ENCODE results near the gene ANKRD39. TPM values are rescaled to one million over a fixed set of nuclear protein-coding genes. Genes with fewer than 3 reads are reported as not detected.

The ANKRD39 gene
- total RNA-seq, 4 donors from 2014 or later = 13.3 to 20.4 (median 17.1) TPM

DNA sequence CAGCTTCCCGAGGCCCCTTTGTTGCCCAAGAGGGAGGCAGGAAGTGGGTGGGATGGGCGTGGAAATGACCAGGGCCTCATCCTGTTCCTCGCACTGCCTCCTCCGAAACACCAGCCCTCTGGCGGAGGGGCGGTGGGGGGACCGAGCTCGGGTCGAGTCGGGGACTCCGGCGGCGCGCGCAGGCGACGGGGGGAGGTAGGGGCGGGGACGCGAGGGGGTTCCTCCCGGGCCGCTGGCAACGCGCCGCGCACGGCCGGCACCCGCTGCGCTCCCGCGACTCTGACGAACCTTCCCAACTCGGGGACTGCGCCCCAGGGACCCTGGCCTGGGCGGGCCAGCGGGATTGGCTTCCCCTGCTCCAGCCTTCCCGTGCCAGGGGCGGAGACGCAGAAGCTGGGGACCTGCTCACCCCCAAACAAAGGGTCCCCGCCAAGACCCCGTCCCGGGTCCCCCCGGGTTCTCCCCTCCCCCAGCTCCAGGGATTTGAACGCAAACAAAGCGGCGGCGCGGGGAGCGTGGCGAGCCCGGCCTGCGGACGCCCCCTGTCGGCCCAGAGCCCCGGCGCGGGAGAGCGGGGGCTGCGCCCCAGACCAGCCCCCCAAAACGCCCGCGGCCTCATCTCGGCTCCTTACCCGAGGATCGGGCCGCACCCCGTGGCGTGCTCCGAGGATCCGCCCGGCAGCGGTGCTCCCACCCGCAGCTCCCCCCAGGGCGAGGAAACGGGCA is 10.9 kb upstream of the ANKRD39 start:
- ATAC-seq = peak; percentile 81
- TF ChIP-seq, protein P1, sequence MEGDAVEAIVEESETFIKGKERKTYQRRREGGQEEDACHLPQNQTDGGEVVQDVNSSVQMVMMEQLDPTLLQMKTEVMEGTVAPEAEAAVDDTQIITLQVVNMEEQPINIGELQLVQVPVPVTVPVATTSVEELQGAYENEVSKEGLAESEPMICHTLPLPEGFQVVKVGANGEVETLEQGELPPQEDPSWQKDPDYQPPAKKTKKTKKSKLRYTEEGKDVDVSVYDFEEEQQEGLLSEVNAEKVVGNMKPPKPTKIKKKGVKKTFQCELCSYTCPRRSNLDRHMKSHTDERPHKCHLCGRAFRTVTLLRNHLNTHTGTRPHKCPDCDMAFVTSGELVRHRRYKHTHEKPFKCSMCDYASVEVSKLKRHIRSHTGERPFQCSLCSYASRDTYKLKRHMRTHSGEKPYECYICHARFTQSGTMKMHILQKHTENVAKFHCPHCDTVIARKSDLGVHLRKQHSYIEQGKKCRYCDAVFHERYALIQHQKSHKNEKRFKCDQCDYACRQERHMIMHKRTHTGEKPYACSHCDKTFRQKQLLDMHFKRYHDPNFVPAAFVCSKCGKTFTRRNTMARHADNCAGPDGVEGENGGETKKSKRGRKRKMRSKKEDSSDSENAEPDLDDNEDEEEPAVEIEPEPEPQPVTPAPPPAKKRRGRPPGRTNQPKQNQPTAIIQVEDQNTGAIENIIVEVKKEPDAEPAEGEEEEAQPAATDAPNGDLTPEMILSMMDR (IDR thresholded peaks at IDR 0.05) = peak in 3 of 4 experiments; percentile 61 to 79 (median 73)
- TF ChIP-seq EP300 (IDR thresholded peaks at IDR 0.05) (no peak), POLR2A (IDR thresholded peaks at IDR 0.05) (peak; percentile 43 to 45), POLR2AphosphoS5 (IDR thresholded peaks at IDR 0.05) (peak; percentile 87)
- Histone ChIP-seq H3K36me3 (peaks cover 0 to 40% of the 10 kb centered on the region in 2 donors), H3K9me3 (no peaks in the 10 kb centered on the region), H3K4me3 (peak overlapping the region; percentile 74 to 99), H3K27ac (peak overlapping the region; percentile 96 to 100 (median 100)), H3K27me3 (no peaks in the 10 kb centered on the region), H3K4me1 (peaks cover 0 to 73% (median 30%) of the 10 kb centered on the region in 3 donors)
- WGBS, 2 donors (ENCODE audit: low coverage in 1 of 2) = no CpG with 5 or more reads among the region's 76 CpGs

DNA sequence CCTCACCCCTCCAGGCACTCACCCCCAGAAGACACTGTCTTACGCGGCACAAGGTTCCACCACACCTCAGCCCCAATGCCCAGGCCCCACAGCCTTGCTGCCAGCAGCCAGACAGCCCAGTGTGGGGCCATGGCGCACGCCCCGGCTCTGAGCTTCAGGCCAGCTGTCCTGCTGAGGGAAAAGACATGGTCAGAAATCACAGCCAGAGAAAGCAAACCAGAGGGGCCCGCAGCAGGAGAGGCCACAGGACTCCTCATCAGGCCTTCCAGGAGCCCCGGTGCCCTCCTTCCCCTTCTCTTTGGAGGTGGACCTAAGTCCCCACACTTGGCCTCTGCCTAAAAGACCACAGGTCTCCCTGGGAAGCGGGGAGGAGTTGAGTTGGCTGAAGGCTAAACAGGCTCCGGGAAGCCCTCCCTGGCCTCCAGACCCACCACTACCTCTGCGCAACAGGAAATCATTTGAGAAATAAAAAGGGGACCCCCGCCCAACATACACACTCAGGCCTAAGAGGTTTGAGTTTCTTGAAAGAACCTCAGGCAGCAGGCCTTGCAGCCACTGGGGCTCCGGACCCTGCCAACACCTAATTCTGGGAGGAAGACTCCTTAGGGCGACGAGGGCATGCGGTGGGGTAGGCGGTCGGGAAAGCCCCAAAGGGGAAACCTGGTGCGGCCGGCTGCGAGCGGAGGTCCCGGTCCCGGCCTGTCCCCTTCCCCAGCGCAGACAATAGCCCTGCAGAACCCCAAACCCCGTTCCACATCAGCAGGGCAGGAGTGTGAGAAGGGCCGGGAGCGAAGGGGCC is 10.1 kb upstream of the ANKRD39 start:
- H3K27me3 ChIP-seq = no peaks in the 10 kb centered on the region
- peaks cover 0 to 48% of the 10 kb centered on the region in 2 donors for H3K36me3 ChIP-seq
- TF ChIP-seq, protein P1 (IDR thresholded peaks at IDR 0.05) = no peak
- TF ChIP-seq EP300 (IDR thresholded peaks at IDR 0.05) (no peak), POLR2A (IDR thresholded peaks at IDR 0.05) (no peak), POLR2AphosphoS5 (IDR thresholded peaks at IDR 0.05) (no peak)
- no peaks in the 10 kb centered on the region for H3K9me3 ChIP-seq
- no peak for ATAC-seq
- WGBS, 2 donors (ENCODE audit: low coverage in 1 of 2) = 0 to 40% methylated on average over 1 of the region's 27 CpGs
- H3K4me1 ChIP-seq = peaks cover 0 to 73% (median 25%) of the 10 kb centered on the region in 3 donors
- peak overlapping the region; percentile 74 to 99 for H3K4me3 ChIP-seq
- peak overlapping the region; percentile 96 to 100 (median 100) for H3K27ac ChIP-seq

DNA sequence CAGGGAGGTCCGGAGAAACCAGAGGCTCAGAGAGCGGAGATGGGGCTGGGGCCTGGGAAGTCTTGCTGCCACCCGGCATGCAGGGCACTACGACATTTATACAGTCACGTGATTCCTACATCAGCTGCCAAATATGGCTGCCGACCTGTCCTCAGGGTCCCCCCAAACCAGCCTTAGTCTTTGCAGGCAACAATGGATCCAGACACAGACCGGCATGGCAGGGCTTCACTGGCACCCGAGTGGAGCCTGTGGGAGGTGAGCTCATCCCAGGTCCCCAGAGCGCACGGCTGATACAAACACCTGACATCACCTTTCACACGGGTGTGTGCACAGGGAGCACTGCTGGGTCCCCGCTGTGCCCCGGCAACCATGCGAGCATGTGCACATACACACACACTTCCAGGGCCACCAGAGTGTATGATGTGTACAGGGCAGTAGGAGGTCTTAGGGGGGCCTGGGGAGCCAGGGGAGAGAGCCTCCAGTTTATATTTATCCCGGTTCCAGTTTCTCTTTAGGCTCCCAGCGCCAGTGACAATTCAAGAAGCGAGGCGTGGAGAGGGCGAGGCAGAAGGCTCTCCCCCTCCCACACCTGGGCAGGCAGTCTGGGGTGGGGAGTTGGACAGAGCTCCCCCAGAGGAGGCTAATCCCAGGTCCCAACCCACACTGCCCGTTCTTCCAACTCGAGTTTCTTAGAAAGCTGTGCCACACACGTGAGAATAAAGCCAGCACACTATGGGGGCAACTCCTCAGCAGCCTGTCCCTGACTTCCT is 9.4 kb upstream of the ANKRD39 start:
- H3K4me1 ChIP-seq = peaks cover 0 to 74% (median 24%) of the 10 kb centered on the region in 3 donors
- TF ChIP-seq EP300 (IDR thresholded peaks at IDR 0.05) = no peak
- TF ChIP-seq, protein P1 (IDR thresholded peaks at IDR 0.05) = no peak
- TF ChIP-seq POLR2AphosphoS5 (IDR thresholded peaks at IDR 0.05) = no peak
- no peak for TF ChIP-seq POLR2A (IDR thresholded peaks at IDR 0.05)

DNA sequence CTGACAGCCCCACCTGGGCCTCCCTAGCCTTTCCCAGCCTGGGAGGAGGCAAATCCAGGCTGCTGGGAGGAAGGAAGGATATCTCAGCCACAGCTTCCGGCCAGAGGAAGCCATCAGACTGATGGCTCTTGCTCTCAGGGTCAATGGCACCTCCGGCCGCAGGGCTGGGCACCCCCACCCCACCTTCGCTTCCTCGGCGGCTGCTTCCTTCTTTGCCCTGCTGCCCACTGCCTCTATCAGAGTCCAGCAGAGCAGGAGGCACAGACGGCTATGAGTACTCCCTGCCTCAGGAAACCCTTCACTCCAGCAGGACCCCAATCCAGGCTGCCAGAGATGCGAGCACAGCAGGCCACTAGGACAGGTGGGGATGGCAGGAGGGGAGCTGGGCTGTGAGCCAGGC is 8.8 kb upstream of the ANKRD39 start:
- H3K36me3 ChIP-seq = peaks cover 0 to 61% of the 10 kb centered on the region in 2 donors
- H3K4me3 ChIP-seq = peak overlapping the region in 1 of 2 donors; percentile 99
- no peaks in the 10 kb centered on the region for H3K9me3 ChIP-seq
- peak overlapping the region in 3 of 4 donors; percentile 100 for H3K27ac ChIP-seq
- H3K27me3 ChIP-seq = no peaks in the 10 kb centered on the region
- ATAC-seq = no peak
- H3K4me1 ChIP-seq = peaks cover 0 to 76% (median 24%) of the 10 kb centered on the region in 3 donors
- TF ChIP-seq POLR2A (IDR thresholded peaks at IDR 0.05) = no peak
- no peak for TF ChIP-seq POLR2AphosphoS5 (IDR thresholded peaks at IDR 0.05)
- TF ChIP-seq, protein P1 (IDR thresholded peaks at IDR 0.05) = no peak
- no peak for TF ChIP-seq EP300 (IDR thresholded peaks at IDR 0.05)
- 20 to 40% methylated on average over 1 of the region's 8 CpGs for WGBS, 2 donors (ENCODE audit: low coverage in 1 of 2)

More for the DNA sequence above, 9.4 kb upstream of the ANKRD39 start:
- ATAC-seq = no peak
- H3K27ac ChIP-seq = peak overlapping the region; percentile 96 to 100 (median 100)
- H3K4me3 ChIP-seq = peak overlapping the region in 1 of 2 donors; percentile 99
- no peaks in the 10 kb centered on the region for H3K9me3 ChIP-seq
- no peaks in the 10 kb centered on the region for H3K27me3 ChIP-seq
- H3K36me3 ChIP-seq = peaks cover 0 to 55% of the 10 kb centered on the region in 2 donors
- WGBS, 2 donors (ENCODE audit: low coverage in 1 of 2) = 26 to 41% methylated on average over 5 of the region's 22 CpGs

Measured in gastroesophageal sphincter (tissue), 4 donors.